ENCODE measurements around the gene HIP1. TPM values are rescaled to one million over a fixed set of nuclear protein-coding genes. Genes with fewer than 3 reads are reported as not detected.
"Not testable (repeated sequence)": the region's sequence is repeated elsewhere in the genome, so short reads cannot be mapped to it uniquely, and the experiment has no call there.

Gene HIP1
- total RNA-seq, 4 donors from 2014 or later: 24.9 to 51.2 (median 27.2) TPM

GRCh38 chr7:75725306-75725705 lies 13.4 kb downstream of the HIP1 start:
- TF ChIP-seq CTCF (IDR thresholded peaks at IDR 0.05): no peak
- DNase-seq (ENCODE audit: low spot score): no peak
- no peak for ATAC-seq (ENCODE audit: low FRiP score)

GRCh38 chr7:75723444-75723843 lies 15.3 kb downstream of the HIP1 start:
- no peak for DNase-seq (ENCODE audit: low spot score)
- TF ChIP-seq CTCF (IDR thresholded peaks at IDR 0.05): no peak
- no peak for ATAC-seq (ENCODE audit: low FRiP score)

GRCh38 chr7:75722373-75722772 lies 16.4 kb downstream of the HIP1 start:
- no peak for TF ChIP-seq CTCF (IDR thresholded peaks at IDR 0.05)
- no peak for ATAC-seq (ENCODE audit: low FRiP score)
- no peak for DNase-seq (ENCODE audit: low spot score)

- ATAC-seq (ENCODE audit: low FRiP score); DNase-seq (ENCODE audit: low spot score): not testable (repeated sequence)
Measured at GRCh38 chr7:75721922-75722321, 16.8 kb downstream of the HIP1 start.

GRCh38 chr7:75721426-75721825 lies 17.3 kb downstream of the HIP1 start:
- TF ChIP-seq CTCF (IDR thresholded peaks at IDR 0.05): no peak
- no peak for DNase-seq (ENCODE audit: low spot score)

GRCh38 chr7:75719626-75720025 lies 19.1 kb downstream of the HIP1 start:
- DNase-seq (ENCODE audit: low spot score): no peak
- no peak for ATAC-seq (ENCODE audit: low FRiP score)
- TF ChIP-seq CTCF (IDR thresholded peaks at IDR 0.05): no peak

More at GRCh38 chr7:75721426-75721825, 17.3 kb downstream of the HIP1 start:
- no peak for ATAC-seq (ENCODE audit: low FRiP score)

- no peak for DNase-seq (ENCODE audit: low spot score)
- no peak for TF ChIP-seq CTCF (IDR thresholded peaks at IDR 0.05)
- ATAC-seq (ENCODE audit: low FRiP score): no peak
Measured at GRCh38 chr7:75718390-75719031, 20.2 kb downstream of the HIP1 start.

- not testable (repeated sequence) for ATAC-seq (ENCODE audit: low FRiP score); DNase-seq (ENCODE audit: low spot score)
Measured at GRCh38 chr7:75717746-75718145, 21.0 kb downstream of the HIP1 start.

All from omental fat pad (tissue), 4 donors.